ENCODE measurements around the gene KLF2.

DNA sequence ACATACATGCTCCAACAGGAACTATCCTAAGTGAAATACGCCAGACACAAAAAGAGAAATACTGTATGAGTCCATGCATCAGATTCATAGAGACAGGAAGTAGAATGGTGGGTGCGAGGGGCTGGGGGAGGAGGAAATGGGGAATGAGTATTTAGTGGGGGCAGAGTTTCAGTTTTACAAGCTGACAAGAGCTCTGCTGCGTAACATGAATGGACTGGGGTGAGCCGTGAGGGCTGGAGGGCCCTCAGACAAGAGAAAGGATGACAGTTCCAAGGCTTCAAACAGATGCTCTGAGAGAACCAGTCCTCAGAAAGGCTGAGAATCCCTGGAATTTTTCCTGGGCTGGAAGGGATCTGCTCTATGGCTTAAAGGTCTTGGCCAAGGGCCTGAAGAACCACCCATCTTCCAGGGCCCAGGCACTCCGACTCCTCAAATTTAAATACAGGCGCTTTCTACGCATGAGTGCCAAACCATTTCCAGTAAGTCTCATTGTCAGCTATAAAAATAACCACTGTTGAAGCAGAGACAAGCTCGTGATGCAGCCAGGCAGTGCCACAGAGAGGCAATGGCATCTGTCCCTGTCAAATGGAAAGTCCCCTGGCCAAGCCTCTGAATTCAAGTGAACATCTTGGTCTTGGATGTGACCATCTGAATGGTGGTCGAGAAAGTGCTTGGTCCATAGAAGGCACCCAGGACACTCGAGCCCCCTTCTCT is 17.5 kb downstream of the KLF2 start:
- TF ChIP-seq YY1 (IDR thresholded peaks at IDR 0.05; ENCODE audit: insufficient read depth, insufficient read length) (no peak), ZNF274 (IDR thresholded peaks at IDR 0.05; ENCODE audit: low read depth, low read length) (no peak)

All from NT2/D1 (cell line).